HEK293 (cell line): ENCODE data around the gene ATAT1.

ENCODE experiments used
- GLI4 ChIP-seq: fragments of 450-650 bp; formaldehyde crosslinking; IDR thresholded peaks from 2 replicates; pipeline ENCODE4 v1.5.1; 2016; ENCODE audit warnings: missing biosample characterization, missing genetic modification characterization
- GLIS1 ChIP-seq: fragments of 450-650 bp; formaldehyde crosslinking; IDR thresholded peaks from 2 replicates; pipeline ENCODE4 v1.5.1; 2016; ENCODE audit warnings: missing biosample characterization, missing genetic modification characterization
- PRDM1 ChIP-seq: fragments of 450-650 bp; formaldehyde crosslinking; IDR thresholded peaks from 2 replicates; pipeline ENCODE4; 2016; ENCODE audit warnings: missing biosample characterization, missing genetic modification characterization
- SCRT2 ChIP-seq: fragments of 450-650 bp; formaldehyde crosslinking; IDR thresholded peaks from 2 replicates; pipeline ENCODE4 v1.5.1; 2016; ENCODE audit warnings: missing biosample characterization, missing genetic modification characterization
- TCF7L2 ChIP-seq: IDR thresholded peaks from 2 replicates; pipeline ENCODE4 v1.6.1; 2011; ENCODE audit warnings: low read depth, mild to moderate bottlenecking, inconsistent platforms, low read length, moderate library complexity, borderline replicate concordance
- ZBTB21 ChIP-seq: fragments of 450-650 bp; formaldehyde crosslinking; IDR thresholded peaks from 2 replicates; pipeline ENCODE4 v1.5.1; 2017; ENCODE audit warnings: missing biosample characterization, missing genetic modification characterization
- ZBTB48 ChIP-seq: fragments of 450-650 bp; formaldehyde crosslinking; IDR thresholded peaks from 2 replicates; pipeline ENCODE4 v1.5.1; 2016; ENCODE audit warnings: missing biosample characterization, missing genetic modification characterization
- ZNF114 ChIP-seq: fragments of 450-650 bp; formaldehyde crosslinking; IDR thresholded peaks from 2 replicates; pipeline ENCODE4 v1.5.0; 2017; ENCODE audit warnings: missing biosample characterization, missing genetic modification characterization
- ZNF175 ChIP-seq: fragments of 450-650 bp; formaldehyde crosslinking; IDR thresholded peaks from 2 replicates; pipeline ENCODE4 v1.5.1; 2016; ENCODE audit warnings: missing biosample characterization, missing genetic modification characterization
- ZNF202 ChIP-seq: fragments of 450-650 bp; formaldehyde crosslinking; IDR thresholded peaks from 2 replicates; pipeline ENCODE4 v1.5.1; 2016; ENCODE audit warnings: missing biosample characterization, missing genetic modification characterization, borderline replicate concordance
- ZNF214 ChIP-seq: fragments of 450-650 bp; formaldehyde crosslinking; IDR thresholded peaks from 2 replicates; pipeline ENCODE4 v1.5.1; 2017; ENCODE audit warnings: missing biosample characterization, mild to moderate bottlenecking, missing genetic modification characterization, borderline replicate concordance
- ZNF324 ChIP-seq: fragments of 450-650 bp; formaldehyde crosslinking; IDR thresholded peaks from 2 replicates; pipeline ENCODE4 v1.5.1; 2016; ENCODE audit warnings: missing biosample characterization, missing genetic modification characterization
- ZNF354C ChIP-seq: fragments of 450-650 bp; formaldehyde crosslinking; IDR thresholded peaks from 2 replicates; pipeline ENCODE4 v1.5.1; 2016; ENCODE audit warnings: missing biosample characterization, missing genetic modification characterization, low read depth, borderline replicate concordance
- ZNF391 ChIP-seq: fragments of 450-650 bp; formaldehyde crosslinking; IDR thresholded peaks from 2 replicates; pipeline ENCODE4 v1.5.1; 2016; ENCODE audit warnings: low read depth, missing biosample characterization, missing genetic modification characterization, borderline replicate concordance
- ZNF521 ChIP-seq: fragments of 450-650 bp; formaldehyde crosslinking; IDR thresholded peaks from 2 replicates; pipeline ENCODE4 v1.5.1; 2017; ENCODE audit warnings: missing biosample characterization, mild to moderate bottlenecking, missing genetic modification characterization
- ZNF561 ChIP-seq: fragments of 450-650 bp; IDR thresholded peaks from 2 replicates; pipeline ENCODE4 v1.5.1; 2018; ENCODE audit warnings: missing biosample characterization, missing genetic modification characterization, borderline replicate concordance
- ZNF600 ChIP-seq: fragments of 450-650 bp; formaldehyde crosslinking; IDR thresholded peaks from 2 replicates; pipeline ENCODE4 v1.5.1; 2016; ENCODE audit warnings: missing biosample characterization, missing genetic modification characterization
- ZNF777 ChIP-seq: fragments of 450-650 bp; formaldehyde crosslinking; IDR thresholded peaks from 2 replicates; pipeline ENCODE4 v1.5.1; 2017; ENCODE audit warnings: missing biosample characterization, missing genetic modification characterization, borderline replicate concordance
- TF ChIP-seq, protein P1 (sequence below): fragments of 450-650 bp; formaldehyde crosslinking; IDR thresholded peaks from 2 replicates; pipeline ENCODE4 v1.5.1; 2016; ENCODE audit warnings: missing biosample characterization, missing genetic modification characterization
- TF ChIP-seq, protein P2 (sequence below): IDR thresholded peaks from 2 replicates; pipeline ENCODE4 v1.6.1; 2011; ENCODE audit warnings: mild to moderate bottlenecking, low read depth, low read length, borderline replicate concordance
- TF ChIP-seq, protein P3 (sequence below): fragments of 450-650 bp; formaldehyde crosslinking; conservative IDR thresholded peaks from 2 replicates; pipeline ENCODE4 v1.5.1; 2016; ENCODE audit warnings: low read depth, missing biosample characterization, missing genetic modification characterization
- TF ChIP-seq, protein P4 (sequence below): fragments of 450-650 bp; IDR thresholded peaks from 2 replicates; pipeline ENCODE4 v1.5.1; 2018; ENCODE audit warnings: missing biosample characterization, missing genetic modification characterization
- TF ChIP-seq, protein P5 (sequence below): fragments of 450-650 bp; formaldehyde crosslinking; IDR thresholded peaks from 2 replicates; pipeline ENCODE4 v1.5.1; 2016; ENCODE audit warnings: missing biosample characterization, missing genetic modification characterization

ATAT1 gene

DNA sequence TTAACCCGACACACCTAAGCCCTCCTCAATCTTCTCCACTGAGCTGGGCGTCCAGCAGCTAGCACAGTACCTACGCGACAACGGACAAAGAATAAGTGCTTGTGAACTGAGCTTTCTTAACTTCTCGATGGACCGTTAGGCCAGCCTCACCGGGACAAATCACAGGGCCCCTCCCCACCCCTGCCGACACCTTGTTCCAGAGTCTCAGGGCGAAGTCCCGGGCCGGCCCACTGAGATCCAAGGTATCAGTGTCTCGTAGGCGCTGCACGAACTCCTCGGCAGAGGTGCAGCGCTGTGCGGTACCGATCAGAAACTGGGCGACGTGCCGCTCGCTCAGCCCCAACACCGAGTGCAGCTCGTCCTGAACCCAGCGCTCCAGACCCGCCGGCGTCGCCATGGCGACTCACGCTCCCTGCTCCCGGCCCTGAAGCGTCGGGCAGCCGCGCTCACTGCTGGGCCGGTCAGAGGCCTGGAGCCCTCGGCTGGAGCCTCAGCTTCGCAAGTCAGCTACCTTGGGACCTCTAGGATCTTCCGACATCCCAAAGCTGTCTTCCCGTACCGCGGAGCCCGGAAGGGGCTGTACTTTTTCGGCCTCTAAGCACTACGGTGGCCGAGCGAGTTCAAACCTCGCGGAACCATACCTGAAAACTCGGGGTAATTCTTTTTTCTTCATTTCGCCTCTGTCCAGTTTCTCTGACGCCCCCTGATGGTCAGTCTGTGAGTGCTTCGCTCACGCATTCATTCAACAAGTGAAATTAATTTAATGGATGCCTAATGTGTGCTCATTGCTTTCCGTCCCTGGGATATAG is 46.0 kb downstream of the ATAT1 start, which contains the start of gene DHX16 (continued):
- TF ChIP-seq ZNF561 (tag by site-specific recombination) (peak; percentile 100), ZNF354C (tag by site-specific recombination) (no peak), ZNF521 (no peak), TCF7L2 (no peak), PRDM1 (peak; percentile 79), ZBTB48 (tag by site-specific recombination) (peak; percentile 58; the same call in 1 of the 2 replicates), ZNF214 (tag by site-specific recombination) (no peak), ZNF777 (tag by site-specific recombination) (no peak), ZNF202 (no peak), ZNF324 (tag by site-specific recombination) (peak; percentile 57; the same call in 1 of the 2 replicates), ZNF600 (peak; percentile 99), ZBTB21 (tag by site-specific recombination) (no peak), ZNF114 (no peak), ZNF391 (peak; percentile 76; the same call in 1 of the 2 replicates), GLI4 (tag by site-specific recombination) (0 out of 2 replicates have a peak, but pooled peaks have one; percentile 8), SCRT2 (tag by site-specific recombination) (peak; percentile 100), GLIS1 (tag by site-specific recombination) (no peak), ZNF175 (tag by site-specific recombination) (no peak)
- TF ChIP-seq, protein P1, sequence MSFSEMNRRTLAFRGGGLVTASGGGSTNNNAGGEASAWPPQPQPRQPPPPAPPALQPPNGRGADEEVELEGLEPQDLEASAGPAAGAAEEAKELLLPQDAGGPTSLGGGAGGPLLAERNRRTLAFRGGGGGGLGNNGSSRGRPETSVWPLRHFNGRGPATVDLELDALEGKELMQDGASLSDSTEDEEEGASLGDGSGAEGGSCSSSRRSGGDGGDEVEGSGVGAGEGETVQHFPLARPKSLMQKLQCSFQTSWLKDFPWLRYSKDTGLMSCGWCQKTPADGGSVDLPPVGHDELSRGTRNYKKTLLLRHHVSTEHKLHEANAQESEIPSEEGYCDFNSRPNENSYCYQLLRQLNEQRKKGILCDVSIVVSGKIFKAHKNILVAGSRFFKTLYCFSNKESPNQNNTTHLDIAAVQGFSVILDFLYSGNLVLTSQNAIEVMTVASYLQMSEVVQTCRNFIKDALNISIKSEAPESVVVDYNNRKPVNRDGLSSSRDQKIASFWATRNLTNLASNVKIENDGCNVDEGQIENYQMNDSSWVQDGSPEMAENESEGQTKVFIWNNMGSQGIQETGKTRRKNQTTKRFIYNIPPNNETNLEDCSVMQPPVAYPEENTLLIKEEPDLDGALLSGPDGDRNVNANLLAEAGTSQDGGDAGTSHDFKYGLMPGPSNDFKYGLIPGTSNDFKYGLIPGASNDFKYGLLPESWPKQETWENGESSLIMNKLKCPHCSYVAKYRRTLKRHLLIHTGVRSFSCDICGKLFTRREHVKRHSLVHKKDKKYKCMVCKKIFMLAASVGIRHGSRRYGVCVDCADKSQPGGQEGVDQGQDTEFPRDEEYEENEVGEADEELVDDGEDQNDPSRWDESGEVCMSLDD (tag by site-specific recombination), result peak; percentile 54; the same call in 1 of the 2 replicates
- TF ChIP-seq, protein P2, sequence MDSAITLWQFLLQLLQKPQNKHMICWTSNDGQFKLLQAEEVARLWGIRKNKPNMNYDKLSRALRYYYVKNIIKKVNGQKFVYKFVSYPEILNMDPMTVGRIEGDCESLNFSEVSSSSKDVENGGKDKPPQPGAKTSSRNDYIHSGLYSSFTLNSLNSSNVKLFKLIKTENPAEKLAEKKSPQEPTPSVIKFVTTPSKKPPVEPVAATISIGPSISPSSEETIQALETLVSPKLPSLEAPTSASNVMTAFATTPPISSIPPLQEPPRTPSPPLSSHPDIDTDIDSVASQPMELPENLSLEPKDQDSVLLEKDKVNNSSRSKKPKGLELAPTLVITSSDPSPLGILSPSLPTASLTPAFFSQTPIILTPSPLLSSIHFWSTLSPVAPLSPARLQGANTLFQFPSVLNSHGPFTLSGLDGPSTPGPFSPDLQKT, result no peak
- TF ChIP-seq, protein P3, sequence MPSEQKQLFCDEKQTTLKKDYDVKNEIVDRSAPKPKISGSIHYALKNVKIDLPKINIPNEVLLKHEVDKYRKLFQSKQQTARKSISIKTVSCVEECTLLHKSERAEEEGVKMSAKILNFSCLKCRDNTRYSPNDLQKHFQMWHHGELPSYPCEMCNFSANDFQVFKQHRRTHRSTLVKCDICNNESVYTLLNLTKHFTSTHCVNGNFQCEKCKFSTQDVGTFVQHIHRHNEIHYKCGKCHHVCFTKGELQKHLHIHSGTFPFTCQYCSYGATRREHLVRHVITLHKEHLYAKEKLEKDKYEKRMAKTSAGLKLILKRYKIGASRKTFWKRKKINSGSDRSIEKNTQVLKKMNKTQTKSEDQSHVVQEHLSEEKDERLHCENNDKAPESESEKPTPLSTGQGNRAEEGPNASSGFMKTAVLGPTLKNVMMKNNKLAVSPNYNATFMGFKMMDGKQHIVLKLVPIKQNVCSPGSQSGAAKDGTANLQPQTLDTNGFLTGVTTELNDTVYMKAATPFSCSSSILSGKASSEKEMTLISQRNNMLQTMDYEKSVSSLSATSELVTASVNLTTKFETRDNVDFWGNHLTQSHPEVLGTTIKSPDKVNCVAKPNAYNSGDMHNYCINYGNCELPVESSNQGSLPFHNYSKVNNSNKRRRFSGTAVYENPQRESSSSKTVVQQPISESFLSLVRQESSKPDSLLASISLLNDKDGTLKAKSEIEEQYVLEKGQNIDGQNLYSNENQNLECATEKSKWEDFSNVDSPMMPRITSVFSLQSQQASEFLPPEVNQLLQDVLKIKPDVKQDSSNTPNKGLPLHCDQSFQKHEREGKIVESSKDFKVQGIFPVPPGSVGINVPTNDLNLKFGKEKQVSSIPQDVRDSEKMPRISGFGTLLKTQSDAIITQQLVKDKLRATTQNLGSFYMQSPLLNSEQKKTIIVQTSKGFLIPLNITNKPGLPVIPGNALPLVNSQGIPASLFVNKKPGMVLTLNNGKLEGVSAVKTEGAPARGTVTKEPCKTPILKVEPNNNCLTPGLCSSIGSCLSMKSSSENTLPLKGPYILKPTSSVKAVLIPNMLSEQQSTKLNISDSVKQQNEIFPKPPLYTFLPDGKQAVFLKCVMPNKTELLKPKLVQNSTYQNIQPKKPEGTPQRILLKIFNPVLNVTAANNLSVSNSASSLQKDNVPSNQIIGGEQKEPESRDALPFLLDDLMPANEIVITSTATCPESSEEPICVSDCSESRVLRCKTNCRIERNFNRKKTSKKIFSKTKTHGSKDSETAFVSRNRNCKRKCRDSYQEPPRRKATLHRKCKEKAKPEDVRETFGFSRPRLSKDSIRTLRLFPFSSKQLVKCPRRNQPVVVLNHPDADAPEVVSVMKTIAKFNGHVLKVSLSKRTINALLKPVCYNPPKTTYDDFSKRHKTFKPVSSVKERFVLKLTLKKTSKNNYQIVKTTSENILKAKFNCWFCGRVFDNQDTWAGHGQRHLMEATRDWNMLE, result peak; percentile 48; the same call in 1 of the 2 replicates
- TF ChIP-seq, protein P4, sequence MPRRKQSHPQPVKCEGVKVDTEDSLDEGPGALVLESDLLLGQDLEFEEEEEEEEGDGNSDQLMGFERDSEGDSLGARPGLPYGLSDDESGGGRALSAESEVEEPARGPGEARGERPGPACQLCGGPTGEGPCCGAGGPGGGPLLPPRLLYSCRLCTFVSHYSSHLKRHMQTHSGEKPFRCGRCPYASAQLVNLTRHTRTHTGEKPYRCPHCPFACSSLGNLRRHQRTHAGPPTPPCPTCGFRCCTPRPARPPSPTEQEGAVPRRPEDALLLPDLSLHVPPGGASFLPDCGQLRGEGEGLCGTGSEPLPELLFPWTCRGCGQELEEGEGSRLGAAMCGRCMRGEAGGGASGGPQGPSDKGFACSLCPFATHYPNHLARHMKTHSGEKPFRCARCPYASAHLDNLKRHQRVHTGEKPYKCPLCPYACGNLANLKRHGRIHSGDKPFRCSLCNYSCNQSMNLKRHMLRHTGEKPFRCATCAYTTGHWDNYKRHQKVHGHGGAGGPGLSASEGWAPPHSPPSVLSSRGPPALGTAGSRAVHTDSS (tag by site-specific recombination), result no peak
- TF ChIP-seq, protein P5, sequence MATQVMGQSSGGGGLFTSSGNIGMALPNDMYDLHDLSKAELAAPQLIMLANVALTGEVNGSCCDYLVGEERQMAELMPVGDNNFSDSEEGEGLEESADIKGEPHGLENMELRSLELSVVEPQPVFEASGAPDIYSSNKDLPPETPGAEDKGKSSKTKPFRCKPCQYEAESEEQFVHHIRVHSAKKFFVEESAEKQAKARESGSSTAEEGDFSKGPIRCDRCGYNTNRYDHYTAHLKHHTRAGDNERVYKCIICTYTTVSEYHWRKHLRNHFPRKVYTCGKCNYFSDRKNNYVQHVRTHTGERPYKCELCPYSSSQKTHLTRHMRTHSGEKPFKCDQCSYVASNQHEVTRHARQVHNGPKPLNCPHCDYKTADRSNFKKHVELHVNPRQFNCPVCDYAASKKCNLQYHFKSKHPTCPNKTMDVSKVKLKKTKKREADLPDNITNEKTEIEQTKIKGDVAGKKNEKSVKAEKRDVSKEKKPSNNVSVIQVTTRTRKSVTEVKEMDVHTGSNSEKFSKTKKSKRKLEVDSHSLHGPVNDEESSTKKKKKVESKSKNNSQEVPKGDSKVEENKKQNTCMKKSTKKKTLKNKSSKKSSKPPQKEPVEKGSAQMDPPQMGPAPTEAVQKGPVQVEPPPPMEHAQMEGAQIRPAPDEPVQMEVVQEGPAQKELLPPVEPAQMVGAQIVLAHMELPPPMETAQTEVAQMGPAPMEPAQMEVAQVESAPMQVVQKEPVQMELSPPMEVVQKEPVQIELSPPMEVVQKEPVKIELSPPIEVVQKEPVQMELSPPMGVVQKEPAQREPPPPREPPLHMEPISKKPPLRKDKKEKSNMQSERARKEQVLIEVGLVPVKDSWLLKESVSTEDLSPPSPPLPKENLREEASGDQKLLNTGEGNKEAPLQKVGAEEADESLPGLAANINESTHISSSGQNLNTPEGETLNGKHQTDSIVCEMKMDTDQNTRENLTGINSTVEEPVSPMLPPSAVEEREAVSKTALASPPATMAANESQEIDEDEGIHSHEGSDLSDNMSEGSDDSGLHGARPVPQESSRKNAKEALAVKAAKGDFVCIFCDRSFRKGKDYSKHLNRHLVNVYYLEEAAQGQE (tag by site-specific recombination), result peak; percentile 69
